Osteoblast (primary cell): Measurements from ENCODE around the gene ARL8B. TPM values are rescaled to one million over a fixed set of nuclear protein-coding genes. Genes with fewer than 3 reads are reported as not detected.

Source experiments
- DNase-seq: peaks from one replicate; pipeline ENCODE4 v3.0.0; 2011; ENCODE audit warnings: low spot score, mixed read lengths; ENCODE audit not compliant: insufficient read length; ENCODE audit errors: missing footprints
- H2AFZ ChIP-seq: 2 replicates; pipeline ENCODE4 v1.6.0; 2011; ENCODE audit warnings: mild to moderate bottlenecking, low read length
- H3K27ac ChIP-seq: 2 replicates; pipeline ENCODE4 v1.5.1; 2011; ENCODE audit warnings: mild to moderate bottlenecking, low read depth, low read length, moderate library complexity
- H3K27me3 ChIP-seq: 2 replicates; pipeline ENCODE4 v1.6.0; 2012; ENCODE audit warnings: mild to moderate bottlenecking, control low read depth, inconsistent platforms, low read length, moderate library complexity; ENCODE audit not compliant: insufficient read depth
- H3K36me3 ChIP-seq: 2 replicates; pipeline ENCODE4 v1.5.1; 2011; ENCODE audit warnings: mild to moderate bottlenecking, low read length, control low read depth, moderate library complexity; ENCODE audit not compliant: insufficient read depth
- H3K4me1 ChIP-seq: 2 replicates; pipeline ENCODE4 v1.5.1; 2011; ENCODE audit warnings: mild to moderate bottlenecking, low read length, control low read depth, moderate library complexity; ENCODE audit not compliant: insufficient read depth
- H3K4me2 ChIP-seq: 2 replicates; pipeline ENCODE4 v1.6.0; 2011; ENCODE audit warnings: mild to moderate bottlenecking, low read length; ENCODE audit not compliant: insufficient read depth
- H3K4me3 ChIP-seq: fragments of 200-600 bp; sonication (generic); 3 replicates; pipeline ENCODE4 v1.5.1; 2012; ENCODE audit warnings: mild to moderate bottlenecking, low read length, inconsistent platforms; ENCODE audit not compliant: insufficient read depth
- H3K79me2 ChIP-seq: 2 replicates; pipeline ENCODE4 v1.6.0; 2012; ENCODE audit warnings: mild to moderate bottlenecking, low read length, control low read depth, inconsistent platforms; ENCODE audit not compliant: insufficient read depth
- H3K9me3 ChIP-seq: 2 replicates; pipeline ENCODE4 v1.5.1; 2011; ENCODE audit warnings: low read depth, low read length, control low read depth
- H4K20me1 ChIP-seq: 2 replicates; pipeline ENCODE4 v1.6.0; 2012; ENCODE audit warnings: mild to moderate bottlenecking, low read length, control low read depth; ENCODE audit not compliant: insufficient read depth
- total RNA-seq: library from RNA; depleted of rRNA; stranded (reverse); fragments of >200 nt; gene quantifications from 2 replicates; pipeline ENCODE4 v1.2.3, GENCODE V29; 2012
- TF ChIP-seq, protein P1 (sequence below): IDR thresholded peaks from 2 replicates; pipeline ENCODE4 v1.5.1; 2011; ENCODE audit warnings: mild to moderate bottlenecking, low read depth, low read length, moderate library complexity; ENCODE audit errors: extremely low read depth

The ARL8B gene
- total RNA-seq, 1 donor = 90.8 TPM

DNA sequence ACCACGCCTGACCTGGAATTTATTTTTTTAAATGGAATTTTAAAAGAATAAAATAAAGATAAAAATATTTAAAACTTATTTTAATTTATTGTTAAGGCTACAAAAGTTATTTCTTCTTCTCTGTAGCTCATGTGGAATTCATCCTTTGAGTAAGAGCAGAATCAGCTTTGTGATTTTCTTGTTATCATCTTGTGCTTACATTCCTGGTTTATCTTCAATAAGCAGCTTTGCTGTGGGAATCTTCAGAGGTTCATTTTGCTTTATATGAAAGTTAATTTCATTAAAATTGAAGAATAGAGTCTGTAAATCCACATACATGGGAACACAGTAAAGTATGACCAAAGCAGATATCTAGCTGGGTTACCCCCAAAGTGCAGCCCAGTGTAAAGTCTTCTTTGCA lies 35.4 kb upstream of the ARL8B start:
- Histone ChIP-seq H3K36me3 (no peaks in the 10 kb centered on the region), H3K4me1 (no peaks in the 10 kb centered on the region), H3K27ac (no peak overlapping the region), H3K27me3 (no peaks in the 10 kb centered on the region), H2AFZ (no peak overlapping the region), H3K9me3 (no peaks in the 10 kb centered on the region), H3K4me2 (no peak overlapping the region), H4K20me1 (no peaks in the 10 kb centered on the region), H3K4me3 (no peak overlapping the region), H3K79me2 (no peaks in the 10 kb centered on the region)
- TF ChIP-seq, protein P1, sequence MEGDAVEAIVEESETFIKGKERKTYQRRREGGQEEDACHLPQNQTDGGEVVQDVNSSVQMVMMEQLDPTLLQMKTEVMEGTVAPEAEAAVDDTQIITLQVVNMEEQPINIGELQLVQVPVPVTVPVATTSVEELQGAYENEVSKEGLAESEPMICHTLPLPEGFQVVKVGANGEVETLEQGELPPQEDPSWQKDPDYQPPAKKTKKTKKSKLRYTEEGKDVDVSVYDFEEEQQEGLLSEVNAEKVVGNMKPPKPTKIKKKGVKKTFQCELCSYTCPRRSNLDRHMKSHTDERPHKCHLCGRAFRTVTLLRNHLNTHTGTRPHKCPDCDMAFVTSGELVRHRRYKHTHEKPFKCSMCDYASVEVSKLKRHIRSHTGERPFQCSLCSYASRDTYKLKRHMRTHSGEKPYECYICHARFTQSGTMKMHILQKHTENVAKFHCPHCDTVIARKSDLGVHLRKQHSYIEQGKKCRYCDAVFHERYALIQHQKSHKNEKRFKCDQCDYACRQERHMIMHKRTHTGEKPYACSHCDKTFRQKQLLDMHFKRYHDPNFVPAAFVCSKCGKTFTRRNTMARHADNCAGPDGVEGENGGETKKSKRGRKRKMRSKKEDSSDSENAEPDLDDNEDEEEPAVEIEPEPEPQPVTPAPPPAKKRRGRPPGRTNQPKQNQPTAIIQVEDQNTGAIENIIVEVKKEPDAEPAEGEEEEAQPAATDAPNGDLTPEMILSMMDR = no peak
- DNase-seq = no peak

DNA sequence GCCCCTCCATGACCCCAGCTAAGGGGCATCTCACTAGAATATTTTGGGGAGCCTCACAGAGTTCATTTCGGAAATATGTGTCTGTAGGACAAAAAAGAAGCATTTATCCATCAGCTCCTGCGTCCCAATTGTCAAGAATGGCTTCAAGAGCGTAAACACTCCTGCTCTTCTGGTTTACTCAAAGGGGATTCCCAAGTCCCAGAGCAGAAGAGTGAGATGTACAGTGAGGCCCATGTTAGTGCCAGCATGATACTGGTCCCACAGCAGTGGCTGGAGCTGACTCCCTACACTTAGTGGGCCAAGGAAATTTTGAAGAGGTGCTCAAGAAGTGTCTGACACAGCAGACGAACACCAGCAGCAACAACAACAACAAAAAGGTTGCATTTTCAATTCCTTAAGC lies 34.9 kb upstream of the ARL8B start:
- no peak overlapping the region for H3K4me2 ChIP-seq
- no peak overlapping the region for H3K4me3 ChIP-seq
- TF ChIP-seq, protein P1 = no peak
- no peak overlapping the region for H2AFZ ChIP-seq
- no peak overlapping the region for H3K27ac ChIP-seq
- H3K36me3 ChIP-seq = no peaks in the 10 kb centered on the region
- no peaks in the 10 kb centered on the region for H3K79me2 ChIP-seq
- H3K27me3 ChIP-seq = no peaks in the 10 kb centered on the region
- H3K9me3 ChIP-seq = no peaks in the 10 kb centered on the region
- DNase-seq = no peak
- no peaks in the 10 kb centered on the region for H3K4me1 ChIP-seq
- no peaks in the 10 kb centered on the region for H4K20me1 ChIP-seq

DNA sequence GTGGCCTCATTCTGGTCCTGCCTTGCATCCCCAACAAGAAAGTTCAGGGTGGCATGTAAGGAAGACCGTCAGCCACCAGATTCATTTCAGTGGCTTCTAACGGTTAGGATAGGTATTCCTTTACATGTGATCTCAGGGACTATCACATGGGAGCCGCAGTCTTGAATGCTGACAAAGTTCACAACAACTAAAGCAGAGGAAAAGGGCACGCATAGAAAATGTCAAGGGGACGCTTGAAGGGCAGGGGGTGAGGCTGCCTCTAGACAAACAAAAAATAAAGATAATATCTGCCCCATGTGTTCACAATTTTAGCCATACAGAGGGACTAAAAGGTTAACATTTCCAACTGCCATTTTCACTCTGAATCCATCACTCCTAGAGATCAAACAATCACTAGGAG lies 31.9 kb upstream of the ARL8B start:
- H3K4me3 ChIP-seq = no peak overlapping the region
- no peak for DNase-seq
- no peaks in the 10 kb centered on the region for H3K36me3 ChIP-seq
- TF ChIP-seq, protein P1 = no peak
- no peaks in the 10 kb centered on the region for H3K27me3 ChIP-seq
- H2AFZ ChIP-seq = no peak overlapping the region
- no peaks in the 10 kb centered on the region for H3K9me3 ChIP-seq
- H4K20me1 ChIP-seq = no peaks in the 10 kb centered on the region
- H3K4me1 ChIP-seq = no peaks in the 10 kb centered on the region
- H3K4me2 ChIP-seq = no peak overlapping the region
- H3K27ac ChIP-seq = no peak overlapping the region
- no peaks in the 10 kb centered on the region for H3K79me2 ChIP-seq

DNA sequence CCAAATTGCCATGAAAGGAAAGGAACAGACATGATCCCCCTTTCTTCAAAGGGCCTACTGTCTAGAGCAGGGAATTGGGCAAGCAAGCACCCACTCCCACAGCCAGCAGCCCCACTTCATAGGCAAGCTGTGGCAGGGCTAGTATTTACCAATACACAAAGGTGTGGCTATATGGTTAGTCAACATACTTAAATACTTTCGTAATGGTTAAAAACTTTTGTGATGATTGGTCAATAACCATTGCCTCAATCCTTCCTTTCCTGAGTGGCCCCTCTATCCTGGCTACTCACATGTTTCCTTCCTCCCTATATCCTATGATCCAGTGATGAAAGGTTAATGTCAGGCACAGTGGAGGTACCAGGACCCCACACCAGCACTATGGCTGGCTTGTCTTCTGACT lies 30.1 kb upstream of the ARL8B start:
- H3K4me1 ChIP-seq = no peaks in the 10 kb centered on the region
- no peak overlapping the region for H3K4me3 ChIP-seq
- H3K9me3 ChIP-seq = no peaks in the 10 kb centered on the region
- no peaks in the 10 kb centered on the region for H3K79me2 ChIP-seq
- H3K27ac ChIP-seq = no peak overlapping the region
- no peaks in the 10 kb centered on the region for H3K36me3 ChIP-seq
- DNase-seq = no peak
- H4K20me1 ChIP-seq = no peaks in the 10 kb centered on the region
- H3K27me3 ChIP-seq = no peaks in the 10 kb centered on the region
- no peak overlapping the region for H3K4me2 ChIP-seq
- TF ChIP-seq, protein P1 = no peak
- no peak overlapping the region for H2AFZ ChIP-seq
